K562 (cell line): Measurements from ENCODE around the gene DNAJB6. TPM values are rescaled to one million over a fixed set of nuclear protein-coding genes. Genes with fewer than 3 reads are reported as not detected.

Experiments
- CSDE1 ChIP-seq, 2 experiments: fragments of 450-650 bp; IDR thresholded peaks; 2 replicates each; pipeline ENCODE4 v1.6.1; 2016; ENCODE audit warnings: mild to moderate bottlenecking in 1 of 2
- KLF13 ChIP-seq: fragments of 450-650 bp; IDR thresholded peaks from 2 replicates; pipeline ENCODE4 v1.6.1; 2016; ENCODE audit warnings: missing genetic modification characterization, low read depth, mild to moderate bottlenecking, missing compliant biosample characterization, moderate library complexity, borderline replicate concordance
- MAFG ChIP-seq: fragments of 450-650 bp; conservative IDR thresholded peaks from 2 replicates; pipeline ENCODE4 v1.6.1; 2016; ENCODE audit warnings: missing genetic modification characterization, missing compliant biosample characterization
- NFIC ChIP-seq: fragments of 450-650 bp; IDR thresholded peaks from 2 replicates; pipeline ENCODE4 v1.6.1; 2017; ENCODE audit warnings: mild to moderate bottlenecking, inconsistent platforms
- POLR2G ChIP-seq: fragments of 200-400 bp; formaldehyde crosslinking; IDR thresholded peaks from 2 replicates; pipeline ENCODE4 v1.6.1; 2017; ENCODE audit warnings: low read depth, mild to moderate bottlenecking, antibody characterized with exemption, low read length, moderate library complexity
- SREBF2 ChIP-seq: sonication (generic); formaldehyde crosslinking; IDR thresholded peaks from 2 replicates; pipeline ENCODE4 v1.4.0; 2020; ENCODE audit warnings: mild to moderate bottlenecking, missing genetic modification reagents
- TEAD1 ChIP-seq, 2 experiments: fragments of 450-650 bp in 1 of 2; sonication (generic) in 1 of 2; formaldehyde crosslinking; IDR thresholded peaks; 2 replicates each; pipeline versions ENCODE4 v1.4.0 to v1.8.0; 2020 to 2022; ENCODE audit warnings: mild to moderate bottlenecking in 2 of 2, missing genetic modification reagents in 1 of 2
- ZNF263 ChIP-seq: sonication (generic); formaldehyde crosslinking; IDR thresholded peaks from 2 replicates; pipeline ENCODE4 v1.8.0; 2022; ENCODE audit warnings: mild to moderate bottlenecking, missing genetic modification reagents, borderline replicate concordance
- ZNF518B ChIP-seq: fragments of 250-450 bp; sonication (Bioruptor Pico); IDR thresholded peaks from 2 replicates; pipeline ENCODE4 v1.5.0; 2021; ENCODE audit warnings: mild to moderate bottlenecking, moderate library complexity
- ZNF57 ChIP-seq: fragments of 450-650 bp; formaldehyde crosslinking; IDR thresholded peaks from 2 replicates; pipeline ENCODE4 v1.4.0; 2020; ENCODE audit warnings: mild to moderate bottlenecking, moderate library complexity
- polyA plus RNA-seq, 8 experiments: library from polyadenylated mRNA; depleted of rRNA in 4 of 8; stranded (reverse) in 5 of 8; unstranded in 3 of 8; fragments of >200 nt; fragmentation: Nextera tagmentation in 2 of 8; fragmentation: Illumina TruSeq in 1 of 8; extraction: Ambion mirVana in 2 of 8; extraction: Trizol in 1 of 8; gene quantifications; 2 replicates each; pipeline versions ENCODE4 v1.2.1 to v1.2.3, GENCODE V29; 2011 to 2014; ENCODE audit warnings: inconsistent platforms in 1 of 8, missing spikeins in 1 of 8
- total RNA-seq, 7 experiments: library from RNA; depleted of rRNA in 6 of 7; stranded (reverse); fragments of >200 nt in 6 of 7; fragmentation: Illumina TruSeq in 2 of 7; extraction: Trizol in 2 of 7; gene quantifications; 2 replicates each; pipeline versions ENCODE4 v1.2.1 to v1.2.3, GENCODE V29; 2011 to 2021; ENCODE audit warnings: low replicate concordance in 1 of 7
- TF ChIP-seq, protein P1 (sequence below): sonication (generic); formaldehyde crosslinking; IDR thresholded peaks from 2 replicates; pipeline ENCODE4 v1.8.0; 2023; ENCODE audit warnings: missing genetic modification reagents, mild to moderate bottlenecking, borderline replicate concordance
- TF ChIP-seq, protein P2 (sequence below): fragments of 250-450 bp; sonication (Bioruptor Pico); IDR thresholded peaks from 2 replicates; pipeline ENCODE4 v1.6.1; 2021; ENCODE audit warnings: mild to moderate bottlenecking

Gene DNAJB6
- total and polyA plus RNA-seq, 9 of the 15 experiments (the other 6 are each of a cell fraction or from before 2014, with no cell fraction given) = 84.5 to 158 (median 135) TPM

- TF ChIP-seq POLR2G = peak; percentile 53; the same call in 1 of the 2 replicates
- TF ChIP-seq ZNF518B (CRISPR knock-in tag) = no peak
- TF ChIP-seq, protein P1, sequence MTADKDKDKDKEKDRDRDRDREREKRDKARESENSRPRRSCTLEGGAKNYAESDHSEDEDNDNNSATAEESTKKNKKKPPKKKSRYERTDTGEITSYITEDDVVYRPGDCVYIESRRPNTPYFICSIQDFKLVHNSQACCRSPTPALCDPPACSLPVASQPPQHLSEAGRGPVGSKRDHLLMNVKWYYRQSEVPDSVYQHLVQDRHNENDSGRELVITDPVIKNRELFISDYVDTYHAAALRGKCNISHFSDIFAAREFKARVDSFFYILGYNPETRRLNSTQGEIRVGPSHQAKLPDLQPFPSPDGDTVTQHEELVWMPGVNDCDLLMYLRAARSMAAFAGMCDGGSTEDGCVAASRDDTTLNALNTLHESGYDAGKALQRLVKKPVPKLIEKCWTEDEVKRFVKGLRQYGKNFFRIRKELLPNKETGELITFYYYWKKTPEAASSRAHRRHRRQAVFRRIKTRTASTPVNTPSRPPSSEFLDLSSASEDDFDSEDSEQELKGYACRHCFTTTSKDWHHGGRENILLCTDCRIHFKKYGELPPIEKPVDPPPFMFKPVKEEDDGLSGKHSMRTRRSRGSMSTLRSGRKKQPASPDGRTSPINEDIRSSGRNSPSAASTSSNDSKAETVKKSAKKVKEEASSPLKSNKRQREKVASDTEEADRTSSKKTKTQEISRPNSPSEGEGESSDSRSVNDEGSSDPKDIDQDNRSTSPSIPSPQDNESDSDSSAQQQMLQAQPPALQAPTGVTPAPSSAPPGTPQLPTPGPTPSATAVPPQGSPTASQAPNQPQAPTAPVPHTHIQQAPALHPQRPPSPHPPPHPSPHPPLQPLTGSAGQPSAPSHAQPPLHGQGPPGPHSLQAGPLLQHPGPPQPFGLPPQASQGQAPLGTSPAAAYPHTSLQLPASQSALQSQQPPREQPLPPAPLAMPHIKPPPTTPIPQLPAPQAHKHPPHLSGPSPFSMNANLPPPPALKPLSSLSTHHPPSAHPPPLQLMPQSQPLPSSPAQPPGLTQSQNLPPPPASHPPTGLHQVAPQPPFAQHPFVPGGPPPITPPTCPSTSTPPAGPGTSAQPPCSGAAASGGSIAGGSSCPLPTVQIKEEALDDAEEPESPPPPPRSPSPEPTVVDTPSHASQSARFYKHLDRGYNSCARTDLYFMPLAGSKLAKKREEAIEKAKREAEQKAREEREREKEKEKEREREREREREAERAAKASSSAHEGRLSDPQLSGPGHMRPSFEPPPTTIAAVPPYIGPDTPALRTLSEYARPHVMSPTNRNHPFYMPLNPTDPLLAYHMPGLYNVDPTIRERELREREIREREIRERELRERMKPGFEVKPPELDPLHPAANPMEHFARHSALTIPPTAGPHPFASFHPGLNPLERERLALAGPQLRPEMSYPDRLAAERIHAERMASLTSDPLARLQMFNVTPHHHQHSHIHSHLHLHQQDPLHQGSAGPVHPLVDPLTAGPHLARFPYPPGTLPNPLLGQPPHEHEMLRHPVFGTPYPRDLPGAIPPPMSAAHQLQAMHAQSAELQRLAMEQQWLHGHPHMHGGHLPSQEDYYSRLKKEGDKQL = no peak
- no peak for TF ChIP-seq MAFG (tag)
- 0 out of 2 replicates have a peak, but pooled peaks have one; percentile 17 for TF ChIP-seq ZNF263 (CRISPR knock-in tag)
- TF ChIP-seq TEAD1 (CRISPR knock-in tag; IDR thresholded peaks at IDR 0.05) = 0 out of 4 replicates have a peak, but pooled peaks of 1 of the 2 experiments have one; percentile 3
- TF ChIP-seq, protein P2, sequence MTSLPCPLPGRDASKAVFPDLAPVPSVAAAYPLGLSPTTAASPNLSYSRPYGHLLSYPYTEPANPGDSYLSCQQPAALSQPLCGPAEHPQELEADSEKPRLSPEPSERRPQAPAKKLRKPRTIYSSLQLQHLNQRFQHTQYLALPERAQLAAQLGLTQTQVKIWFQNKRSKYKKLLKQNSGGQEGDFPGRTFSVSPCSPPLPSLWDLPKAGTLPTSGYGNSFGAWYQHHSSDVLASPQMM = no peak
- no peak for TF ChIP-seq KLF13 (tag)
- TF ChIP-seq CSDE1 (IDR thresholded peaks at IDR 0.05) = no peak
- no peak for TF ChIP-seq NFIC
- no peak for TF ChIP-seq ZNF57 (CRISPR knock-in tag)
- TF ChIP-seq SREBF2 (CRISPR knock-in tag) = no peak
Measured at GRCh38 chr7:157405501-157405900, 68.7 kb downstream of the DNAJB6 start (continued).
